HTERT RPE-1 (cell line): ENCODE results near the gene CCL27.
"Not testable (repeated sequence)": the region's sequence is repeated elsewhere in the genome, so short reads cannot be mapped to it uniquely, and the experiment has no call there.

ENCODE experiments used
- in situ Hi-C: fragments of 300-500 bp; cut with MboI; formaldehyde crosslinking; loops from 4 replicates; pipeline ENCODE4 v1.14.3; 2020; ENCODE audit warnings: low sequenced_read_pairs

Gene CCL27

GRCh38 chr9:34651876-34652601 is 10.4 kb downstream of the CCL27 start, which contains the start of gene IL11RA:
TSS of gene IL11RA (plus strand) at chr9:34652185. CDS start at chr9:34655218, 3,033 bp downstream.
- in situ Hi-C loops = no loop called here

DNA sequence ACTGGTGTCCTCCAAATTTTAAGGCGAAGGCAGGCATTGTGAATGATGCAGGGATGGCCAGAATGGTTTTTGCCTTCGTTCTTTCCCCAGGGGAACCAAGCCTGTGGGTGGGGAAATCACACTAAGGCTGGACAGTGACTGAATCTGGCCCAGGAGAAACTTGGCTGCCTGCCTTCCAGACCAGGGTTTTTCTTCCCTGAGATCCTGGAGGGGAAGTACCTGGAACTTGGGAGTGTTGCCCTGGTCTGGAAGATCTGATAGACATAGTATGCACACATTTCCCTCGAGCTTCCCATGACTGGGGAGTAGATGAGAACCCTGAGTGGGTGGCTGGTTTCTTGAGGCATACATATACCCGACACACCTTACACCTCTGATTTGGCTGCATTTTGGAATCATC is 11.1 kb downstream of the CCL27 start:
- in situ Hi-C loops = no loop called here

GRCh38 chr9:34650816-34651215 is 11.6 kb downstream of the CCL27 start:
- in situ Hi-C loops = no loop called here

GRCh38 chr9:34648673-34649072 is 13.8 kb downstream of the CCL27 start:
- in situ Hi-C loops = no loop called here

GRCh38 chr9:34647651-34648050 is 14.8 kb downstream of the CCL27 start:
- in situ Hi-C loops = no loop called here

GRCh38 chr9:34647084-34647403 is 15.4 kb downstream of the CCL27 start:
- in situ Hi-C loops = no loop called here

GRCh38 chr9:34646211-34647083 is 16.0 kb downstream of the CCL27 start, which contains the start of gene GALT:
TSS of gene GALT (plus strand) at chr9:34646675. CDS start at chr9:34646705, 30 bp downstream.
- in situ Hi-C loops = no loop called here

DNA sequence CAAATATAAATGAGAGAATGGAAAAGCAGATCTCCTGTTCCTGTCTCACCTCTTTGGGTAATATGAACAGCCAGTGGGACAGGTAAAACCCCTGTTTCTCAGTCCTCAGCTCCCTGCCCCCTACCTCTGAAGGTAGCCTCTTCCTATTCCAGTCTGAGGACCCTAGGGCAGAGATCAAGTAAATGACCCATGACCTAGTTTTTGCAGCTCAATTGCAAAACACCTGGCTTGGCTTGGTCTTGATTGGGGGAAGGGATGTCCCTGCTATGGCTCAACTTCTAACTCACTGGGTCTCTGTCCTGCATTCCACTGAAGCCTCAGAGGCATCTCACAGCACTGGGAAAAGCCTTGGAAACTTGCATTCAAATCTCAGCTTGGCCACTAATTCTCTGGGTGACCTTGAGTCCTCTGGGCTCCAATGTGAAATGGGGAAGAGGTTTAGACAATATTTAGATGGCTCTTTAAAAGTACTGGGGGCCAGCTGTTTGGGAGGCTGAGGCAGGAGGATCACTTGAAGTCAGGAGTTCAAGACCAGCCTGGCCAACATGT is 17.6 kb downstream of the CCL27 start:
- in situ Hi-C loops = no loop called here

- in situ Hi-C loops = no loop called here
These were observed 19.8 kb downstream of the CCL27 start for GRCh38 chr9:34642679-34643078.

- in situ Hi-C loops = not testable (repeated sequence)
These were observed 23.1 kb downstream of the CCL27 start for GRCh38 chr9:34639322-34639721.

DNA sequence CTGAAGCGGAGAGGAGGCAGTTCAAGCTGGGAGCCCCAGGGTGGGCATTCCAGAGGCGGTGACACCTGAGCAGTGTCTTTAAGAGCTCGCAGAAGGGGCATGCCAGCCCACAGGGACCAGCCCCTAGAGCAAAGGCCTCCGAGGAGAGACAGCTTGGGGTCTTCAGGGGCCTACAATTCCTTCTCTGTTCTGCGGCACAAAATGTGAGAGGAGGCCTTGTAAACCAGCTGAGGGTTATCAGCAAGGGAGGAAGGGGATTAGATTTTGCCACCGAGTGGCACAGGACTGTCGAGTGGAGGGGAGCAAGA is 24.4 kb downstream of the CCL27 start:
- in situ Hi-C loops = no loop called here

- in situ Hi-C loops = no loop called here
These were observed 24.9 kb downstream of the CCL27 start, which contains the start of gene SIGMAR1 for GRCh38 chr9:34637356-34638137. TSS of gene SIGMAR1 (minus strand) at chr9:34637787. CDS start at chr9:34637697, 90 bp downstream.

GRCh38 chr9:34636791-34637355 is 25.6 kb downstream of the CCL27 start:
- in situ Hi-C loops = no loop called here

DNA sequence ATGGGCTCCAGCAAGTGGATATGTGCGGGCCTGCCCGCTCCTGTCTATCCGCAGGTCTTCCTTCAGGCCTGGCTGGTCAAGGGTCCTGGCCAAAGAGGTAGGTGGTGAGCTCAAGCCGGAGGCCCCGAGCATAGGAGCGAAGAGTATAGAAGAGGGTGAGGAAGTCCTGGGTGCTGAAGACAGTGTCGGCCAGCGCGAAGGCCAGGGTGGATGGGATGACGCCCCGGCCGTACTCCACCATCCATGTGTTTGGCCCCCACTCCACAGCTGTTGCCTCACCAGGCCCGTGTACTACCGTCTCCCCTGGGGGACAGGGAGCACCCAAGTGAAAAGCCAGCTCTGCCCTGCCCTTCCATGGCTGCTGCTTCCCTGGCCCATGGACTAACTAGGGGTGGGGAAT is 26.9 kb downstream of the CCL27 start:
- in situ Hi-C loops = no loop called here

GRCh38 chr9:34634551-34635248 is 27.8 kb downstream of the CCL27 start:
- in situ Hi-C loops = no loop called here

GRCh38 chr9:34633851-34634550 is 28.5 kb downstream of the CCL27 start:
- in situ Hi-C loops = no loop called here

DNA sequence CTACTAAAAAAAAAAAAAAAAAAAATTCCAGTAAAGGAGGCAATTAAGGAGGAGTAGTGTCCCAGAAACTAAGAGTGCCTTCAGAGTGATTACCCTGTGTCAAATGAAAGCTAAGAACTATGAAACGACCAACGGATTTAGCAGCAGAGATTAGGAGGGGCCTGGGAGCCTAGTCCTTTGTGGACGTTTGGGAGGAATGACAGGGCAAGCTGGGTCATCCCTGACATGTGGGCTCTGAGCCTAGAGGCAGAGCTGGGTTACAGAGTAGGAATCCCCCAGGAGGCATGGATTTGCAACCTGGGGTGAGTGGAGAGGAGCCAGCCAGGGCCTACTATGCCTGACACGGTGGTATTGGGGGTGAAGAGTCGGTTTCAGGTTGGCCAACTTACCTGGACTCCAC is 29.3 kb downstream of the CCL27 start:
- in situ Hi-C loops = no loop called here

GRCh38 chr9:34630402-34631154 is 31.9 kb downstream of the CCL27 start:
- in situ Hi-C loops = no loop called here

DNA sequence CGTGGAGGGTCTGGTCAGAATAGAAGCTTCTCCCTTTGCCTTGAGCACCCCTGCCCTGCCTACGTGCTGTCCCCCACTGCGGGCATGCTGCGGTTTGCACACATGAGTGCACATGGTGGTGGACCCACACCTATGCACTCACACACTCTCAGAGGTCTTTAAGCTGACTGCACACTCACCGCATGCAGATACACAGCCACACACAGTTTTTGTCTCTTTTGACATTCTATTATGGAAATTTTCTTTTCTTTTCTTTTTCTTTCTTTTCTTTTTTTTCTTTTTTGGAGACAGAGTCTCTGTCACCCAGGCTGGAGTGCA is 33.0 kb downstream of the CCL27 start:
- in situ Hi-C loops = no loop called here
